ENCODE measurements around the gene THUMPD3. TPM values are rescaled to one million over a fixed set of nuclear protein-coding genes. Genes with fewer than 3 reads are reported as not detected.

The THUMPD3 gene
- total RNA-seq, 1 donor from 2014 or later: 56.8 TPM

DNA sequence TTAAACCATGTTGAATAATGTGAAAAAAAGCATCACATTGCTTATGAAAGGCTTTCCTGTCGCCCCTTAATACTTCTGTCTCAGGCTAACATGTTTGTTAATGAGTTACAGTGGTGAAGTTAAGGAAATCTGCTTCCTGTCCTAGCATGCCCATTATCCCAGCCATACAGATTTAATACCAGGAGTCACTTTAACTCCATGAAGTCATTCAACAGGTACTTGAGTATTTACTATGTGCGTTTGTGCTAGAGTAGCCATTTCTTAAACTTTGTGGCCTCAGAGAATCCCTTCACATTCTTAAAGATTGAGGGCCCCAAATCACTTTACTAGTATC, 24.4 kb downstream of the THUMPD3 start:
- DNase-seq (ENCODE audit: extremely low spot score, unreplicated experiment): no peak
- peaks cover 4% of the 10 kb centered on the region for H3K4me1 Mint-ChIP-seq (ENCODE audit: unreplicated experiment)
- peaks cover 48% of the 10 kb centered on the region for H3K36me3 Mint-ChIP-seq
- no peaks in the 10 kb centered on the region for H3K27me3 Mint-ChIP-seq
- H3K4me3 Mint-ChIP-seq: no peak overlapping the region
- H3K27ac Mint-ChIP-seq: peak overlapping the region; percentile 58
- no peaks in the 10 kb centered on the region for H3K9me3 Mint-ChIP-seq
- TF ChIP-seq, protein P1, sequence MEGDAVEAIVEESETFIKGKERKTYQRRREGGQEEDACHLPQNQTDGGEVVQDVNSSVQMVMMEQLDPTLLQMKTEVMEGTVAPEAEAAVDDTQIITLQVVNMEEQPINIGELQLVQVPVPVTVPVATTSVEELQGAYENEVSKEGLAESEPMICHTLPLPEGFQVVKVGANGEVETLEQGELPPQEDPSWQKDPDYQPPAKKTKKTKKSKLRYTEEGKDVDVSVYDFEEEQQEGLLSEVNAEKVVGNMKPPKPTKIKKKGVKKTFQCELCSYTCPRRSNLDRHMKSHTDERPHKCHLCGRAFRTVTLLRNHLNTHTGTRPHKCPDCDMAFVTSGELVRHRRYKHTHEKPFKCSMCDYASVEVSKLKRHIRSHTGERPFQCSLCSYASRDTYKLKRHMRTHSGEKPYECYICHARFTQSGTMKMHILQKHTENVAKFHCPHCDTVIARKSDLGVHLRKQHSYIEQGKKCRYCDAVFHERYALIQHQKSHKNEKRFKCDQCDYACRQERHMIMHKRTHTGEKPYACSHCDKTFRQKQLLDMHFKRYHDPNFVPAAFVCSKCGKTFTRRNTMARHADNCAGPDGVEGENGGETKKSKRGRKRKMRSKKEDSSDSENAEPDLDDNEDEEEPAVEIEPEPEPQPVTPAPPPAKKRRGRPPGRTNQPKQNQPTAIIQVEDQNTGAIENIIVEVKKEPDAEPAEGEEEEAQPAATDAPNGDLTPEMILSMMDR (conservative IDR thresholded peaks at IDR 0.05): no peak

DNA sequence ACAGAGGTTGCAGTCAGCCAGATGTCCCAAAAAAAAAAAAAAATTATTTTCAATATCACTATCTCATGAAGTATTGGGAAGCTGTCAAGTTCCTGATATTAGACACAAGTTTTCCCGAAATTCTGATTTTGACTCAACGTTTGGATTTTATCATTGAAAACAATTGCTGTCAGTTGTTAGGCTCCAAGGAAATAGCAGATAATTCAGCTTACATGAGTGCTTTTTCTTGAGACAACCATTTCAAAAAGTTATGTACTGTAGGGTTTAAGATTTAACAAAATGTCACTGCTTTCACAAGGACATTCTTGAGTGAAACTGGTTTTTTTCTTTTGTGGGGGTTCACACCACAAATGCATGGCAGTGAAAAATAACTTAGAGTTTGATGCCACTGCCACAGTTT, 25.3 kb downstream of the THUMPD3 start:
- no peak overlapping the region for H3K27ac Mint-ChIP-seq
- H3K4me3 Mint-ChIP-seq: no peak overlapping the region
- H3K27me3 Mint-ChIP-seq: no peaks in the 10 kb centered on the region
- H3K36me3 Mint-ChIP-seq: peaks cover 42% of the 10 kb centered on the region
- TF ChIP-seq, protein P1 (conservative IDR thresholded peaks at IDR 0.05): no peak
- H3K9me3 Mint-ChIP-seq: no peaks in the 10 kb centered on the region
- H3K4me1 Mint-ChIP-seq (ENCODE audit: unreplicated experiment): peaks cover 4% of the 10 kb centered on the region
- DNase-seq (ENCODE audit: extremely low spot score, unreplicated experiment): no peak

DNA sequence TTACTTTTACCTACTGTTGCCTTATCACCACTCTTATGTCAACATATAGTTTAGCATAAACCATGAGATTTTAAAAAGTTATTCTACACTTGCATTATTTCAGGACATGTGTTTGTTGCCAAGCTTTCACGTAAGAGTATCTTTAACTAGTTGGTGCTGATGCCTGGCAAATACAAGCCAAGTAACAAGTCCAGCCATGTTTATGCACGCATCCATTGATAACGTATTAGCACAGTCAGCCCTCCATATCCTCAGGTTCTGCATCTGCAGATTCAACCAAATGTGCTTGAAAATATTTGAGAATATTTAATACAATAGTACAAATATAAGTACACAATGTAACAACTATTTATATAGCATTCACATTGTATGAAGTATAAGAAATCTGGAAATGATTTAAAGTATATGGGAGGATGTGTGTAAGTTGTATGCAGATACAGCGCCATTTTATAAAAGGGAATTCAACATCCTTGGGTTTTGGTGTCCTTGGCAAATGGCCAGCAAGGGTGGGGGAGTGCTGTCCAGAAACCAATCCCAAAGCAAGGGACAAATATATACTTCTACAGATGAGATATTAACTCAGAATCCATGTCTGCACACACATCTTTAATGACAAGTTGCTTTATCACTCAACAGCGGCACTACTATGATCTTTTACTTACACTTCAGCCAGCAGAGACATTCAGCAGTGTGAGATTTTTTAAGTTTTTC, 25.9 kb downstream of the THUMPD3 start:
- Mint-ChIP-seq H3K9me3 (no peaks in the 10 kb centered on the region), H3K4me1 (ENCODE audit: unreplicated experiment) (peaks cover 4% of the 10 kb centered on the region), H3K27ac (no peak overlapping the region), H3K36me3 (peaks cover 42% of the 10 kb centered on the region), H3K27me3 (no peaks in the 10 kb centered on the region), H3K4me3 (no peak overlapping the region)
- DNase-seq (ENCODE audit: extremely low spot score, unreplicated experiment): no peak
- TF ChIP-seq, protein P1 (conservative IDR thresholded peaks at IDR 0.05): no peak

DNA sequence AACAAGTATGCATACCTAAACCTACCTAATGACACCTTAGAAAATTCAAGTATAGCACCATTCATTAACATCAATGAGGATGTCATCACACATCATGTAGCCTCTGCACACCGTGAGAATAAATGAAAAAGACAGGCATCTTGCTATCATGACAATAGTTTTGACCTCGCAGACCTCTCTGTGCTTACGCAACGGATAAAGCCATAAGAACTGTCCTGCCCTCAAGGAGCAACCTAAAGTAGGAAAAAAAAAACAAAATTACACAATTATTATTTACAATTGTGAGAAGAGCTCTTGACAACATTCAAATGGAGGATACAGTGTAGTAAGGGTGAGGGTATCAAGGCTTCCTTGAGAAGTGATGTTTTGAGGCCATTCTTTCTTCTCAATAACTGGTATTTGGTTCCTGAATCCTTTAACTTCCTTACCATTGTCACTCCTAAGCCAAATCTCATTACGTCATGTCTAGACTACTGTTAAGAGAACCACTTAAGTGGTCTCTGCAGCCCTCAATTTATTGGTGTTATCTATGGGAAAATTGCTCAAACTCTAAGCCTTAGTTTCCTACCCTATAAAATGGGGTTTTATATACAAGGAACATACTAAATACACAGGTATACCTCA, 27.5 kb downstream of the THUMPD3 start:
- Mint-ChIP-seq H3K27ac (no peak overlapping the region), H3K4me3 (no peak overlapping the region)

DNA sequence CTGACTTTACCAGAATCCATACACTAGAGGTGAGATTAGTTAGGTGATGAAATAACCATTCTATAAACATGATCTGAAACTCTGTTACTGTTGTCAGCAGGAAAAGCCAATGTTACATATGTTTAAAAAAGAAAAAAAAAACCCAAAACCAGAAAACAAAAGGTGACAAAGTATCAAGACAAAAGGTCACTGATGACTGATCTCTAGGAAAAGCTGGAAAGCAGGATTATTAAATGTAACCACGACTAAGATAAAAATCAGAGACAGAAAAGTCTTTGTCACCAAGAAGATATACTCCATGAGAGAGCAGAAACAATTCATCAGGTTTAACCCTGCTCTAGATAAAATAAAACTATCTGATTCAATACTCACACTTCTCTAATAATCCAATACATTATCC, 29.2 kb downstream of the THUMPD3 start:
- Mint-ChIP-seq H3K4me1 (ENCODE audit: unreplicated experiment) (peaks cover 23% of the 10 kb centered on the region), H3K4me3 (peak overlapping the region; percentile 4), H3K36me3 (peaks cover 29% of the 10 kb centered on the region), H3K27me3 (no peaks in the 10 kb centered on the region), H3K27ac (peak overlapping the region; percentile 34), H3K9me3 (no peaks in the 10 kb centered on the region)
- no peak for DNase-seq (ENCODE audit: extremely low spot score, unreplicated experiment)
- TF ChIP-seq, protein P1 (conservative IDR thresholded peaks at IDR 0.05): no peak

More for the DNA sequence above, 27.5 kb downstream of the THUMPD3 start:
- Mint-ChIP-seq H3K9me3 (no peaks in the 10 kb centered on the region), H3K36me3 (peaks cover 34% of the 10 kb centered on the region), H3K4me1 (ENCODE audit: unreplicated experiment) (peaks cover 15% of the 10 kb centered on the region), H3K27me3 (no peaks in the 10 kb centered on the region)
- TF ChIP-seq, protein P1 (conservative IDR thresholded peaks at IDR 0.05): no peak
- no peak for DNase-seq (ENCODE audit: extremely low spot score, unreplicated experiment)
